NCI-H1417 treated with DMSO at 0.1 percent for 48 hours (cell line): ENCODE measurements around the gene STXBP3.

Experiments used
- DNase-seq: peaks from one replicate; lab custom pipeline; 2025; lab: John Stamatoyannopoulos, UW

Gene STXBP3

GRCh38 chr1:108808438-108808837, 62.0 kb downstream of the STXBP3 start:
- no peak for DNase-seq

GRCh38 chr1:108811611-108812010, 65.1 kb downstream of the STXBP3 start:
- no peak for DNase-seq

- no peak for DNase-seq
Measured at GRCh38 chr1:108813326-108813725, 66.9 kb downstream of the STXBP3 start.

GRCh38 chr1:108814343-108815125, 68.1 kb downstream of the STXBP3 start:
- no peak for DNase-seq

- DNase-seq, result no peak
Measured at GRCh38 chr1:108815566-108815965, 69.1 kb downstream of the STXBP3 start.

GRCh38 chr1:108816049-108816893, 69.8 kb downstream of the STXBP3 start:
- DNase-seq, result peak; percentile 88

GRCh38 chr1:108817016-108817415, 70.5 kb downstream of the STXBP3 start:
- peak; percentile 40 for DNase-seq

GRCh38 chr1:108817811-108818210, 71.3 kb downstream of the STXBP3 start:
- DNase-seq, result no peak

GRCh38 chr1:108819878-108820277, 73.4 kb downstream of the STXBP3 start:
- DNase-seq, result no peak

GRCh38 chr1:108823632-108824031, 77.2 kb downstream of the STXBP3 start:
- DNase-seq, result no peak

GRCh38 chr1:108824051-108824450, 77.6 kb downstream of the STXBP3 start:
- DNase-seq, result no peak

GRCh38 chr1:108826081-108826635, 79.7 kb downstream of the STXBP3 start:
- no peak for DNase-seq

GRCh38 chr1:108828074-108828961, 81.8 kb downstream of the STXBP3 start:
- peak; percentile 3 for DNase-seq

- DNase-seq, result no peak
Measured at GRCh38 chr1:108829498-108829916, 83.0 kb downstream of the STXBP3 start.

- DNase-seq, result no peak
Measured at GRCh38 chr1:108830119-108831008, 83.9 kb downstream of the STXBP3 start.

GRCh38 chr1:108831225-108831624, 84.8 kb downstream of the STXBP3 start:
- DNase-seq, result no peak

- no peak for DNase-seq
Measured at GRCh38 chr1:108832929-108833328, 86.5 kb downstream of the STXBP3 start.

- no peak for DNase-seq
Measured at GRCh38 chr1:108841703-108842102, 95.2 kb downstream of the STXBP3 start.

- no peak for DNase-seq
Measured at GRCh38 chr1:108842525-108843181, 96.2 kb downstream of the STXBP3 start.
